AG09319 (cell line): ENCODE data around the gene NALCN.

ENCODE experiments used
- DNase-seq: peaks from one replicate; pipeline ENCODE4 v3.0.0-alpha.2; 2010; ENCODE audit warnings: low read depth; ENCODE audit errors: extremely low read depth
- TF ChIP-seq, protein P1 (sequence below): IDR thresholded peaks from 2 replicates; pipeline ENCODE4 v1.5.1; 2011; ENCODE audit warnings: low read depth, mild to moderate bottlenecking, inconsistent platforms, low read length, moderate library complexity

NALCN gene

DNA sequence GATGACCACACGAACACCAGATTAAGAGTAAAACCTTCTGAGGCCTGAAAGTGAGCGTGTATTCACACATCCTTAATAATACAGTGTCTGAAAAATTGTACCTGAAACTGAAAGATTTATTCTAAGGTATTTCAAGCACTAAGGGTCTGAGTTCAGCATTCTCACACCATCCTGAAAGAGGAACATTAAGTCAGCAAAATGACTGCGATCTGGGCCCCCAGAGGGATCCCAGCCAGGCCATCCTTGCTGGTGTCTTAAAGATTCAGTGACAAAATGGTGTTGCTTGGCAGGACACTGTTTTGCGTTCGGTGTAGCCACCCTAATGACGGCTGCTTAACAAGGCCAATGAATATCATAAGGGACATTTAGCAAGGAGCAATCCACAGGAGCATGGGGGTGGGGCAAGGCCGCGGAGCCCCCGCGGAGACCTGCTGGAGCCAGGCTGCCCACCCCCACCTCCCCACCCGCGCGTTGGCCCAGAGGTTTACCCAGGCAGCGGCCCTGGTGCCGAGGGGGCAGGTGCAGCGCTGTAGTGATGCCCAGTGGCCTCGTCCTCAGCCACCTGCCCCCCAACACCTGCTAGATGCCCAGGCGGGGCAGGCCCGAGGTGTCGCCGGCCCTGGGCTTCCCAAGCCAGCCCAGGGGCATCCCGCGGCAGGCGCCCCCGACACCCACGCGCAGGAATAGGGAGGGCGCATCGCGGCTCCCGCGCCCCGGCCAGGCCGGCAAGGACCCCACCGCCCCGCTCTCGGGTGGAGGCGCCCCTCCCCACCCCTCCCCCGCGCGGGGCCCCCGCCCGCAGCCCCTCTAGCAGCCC is 742 bp downstream of the NALCN start:
- TF ChIP-seq, protein P1, sequence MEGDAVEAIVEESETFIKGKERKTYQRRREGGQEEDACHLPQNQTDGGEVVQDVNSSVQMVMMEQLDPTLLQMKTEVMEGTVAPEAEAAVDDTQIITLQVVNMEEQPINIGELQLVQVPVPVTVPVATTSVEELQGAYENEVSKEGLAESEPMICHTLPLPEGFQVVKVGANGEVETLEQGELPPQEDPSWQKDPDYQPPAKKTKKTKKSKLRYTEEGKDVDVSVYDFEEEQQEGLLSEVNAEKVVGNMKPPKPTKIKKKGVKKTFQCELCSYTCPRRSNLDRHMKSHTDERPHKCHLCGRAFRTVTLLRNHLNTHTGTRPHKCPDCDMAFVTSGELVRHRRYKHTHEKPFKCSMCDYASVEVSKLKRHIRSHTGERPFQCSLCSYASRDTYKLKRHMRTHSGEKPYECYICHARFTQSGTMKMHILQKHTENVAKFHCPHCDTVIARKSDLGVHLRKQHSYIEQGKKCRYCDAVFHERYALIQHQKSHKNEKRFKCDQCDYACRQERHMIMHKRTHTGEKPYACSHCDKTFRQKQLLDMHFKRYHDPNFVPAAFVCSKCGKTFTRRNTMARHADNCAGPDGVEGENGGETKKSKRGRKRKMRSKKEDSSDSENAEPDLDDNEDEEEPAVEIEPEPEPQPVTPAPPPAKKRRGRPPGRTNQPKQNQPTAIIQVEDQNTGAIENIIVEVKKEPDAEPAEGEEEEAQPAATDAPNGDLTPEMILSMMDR = no peak
- no peak for DNase-seq

DNA sequence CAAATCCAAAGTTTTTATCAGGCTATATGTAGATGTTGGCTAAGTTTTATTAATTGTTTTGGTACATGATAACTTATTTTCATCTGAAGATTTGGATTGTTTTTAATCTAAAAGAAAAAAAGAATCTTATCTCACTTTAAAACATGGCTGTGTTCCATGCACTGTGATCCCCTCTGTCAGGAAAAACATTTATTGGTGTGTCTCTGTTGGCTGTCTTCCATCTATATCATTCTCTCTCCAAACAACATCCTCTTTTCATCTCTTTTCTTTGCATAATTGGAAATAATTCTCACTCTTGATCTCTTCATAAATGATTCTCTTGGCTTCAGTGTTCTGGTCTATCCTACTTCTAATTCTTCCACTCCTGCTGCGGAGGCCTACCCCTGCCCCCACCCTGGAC is 4.2 kb downstream of the NALCN start:
- TF ChIP-seq, protein P1 = no peak
- DNase-seq = no peak

DNA sequence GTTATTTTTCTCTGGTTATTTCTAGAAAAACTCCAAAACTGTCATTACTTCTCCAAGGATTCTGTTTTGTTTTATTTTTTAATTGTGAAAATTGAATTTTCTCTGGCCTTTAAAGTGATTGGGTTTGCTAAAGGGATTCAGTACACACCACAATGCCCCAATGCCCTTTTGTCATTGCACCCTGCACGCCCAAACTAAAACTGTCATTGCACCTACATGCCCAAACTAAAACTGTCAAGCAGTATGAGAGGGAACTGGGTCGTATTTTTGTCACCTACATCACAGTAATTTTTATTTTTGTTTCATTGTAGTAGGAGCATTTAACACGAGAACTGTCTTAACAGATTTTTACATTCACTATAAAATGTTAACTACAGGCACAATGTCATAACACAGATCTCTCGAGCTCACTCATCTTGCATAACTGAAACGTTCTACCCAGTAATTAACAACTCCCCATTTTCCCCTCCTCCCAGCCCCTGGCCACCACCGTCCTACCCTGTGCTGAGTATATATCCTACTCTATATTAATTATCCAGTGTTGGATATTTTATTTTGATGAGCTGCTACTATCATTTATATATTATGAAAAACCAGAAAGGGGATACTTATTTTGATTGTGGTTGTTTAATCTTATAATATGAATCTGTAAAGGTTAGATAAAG is 7.2 kb downstream of the NALCN start:
- no peak for DNase-seq
- TF ChIP-seq, protein P1 = no peak

DNA sequence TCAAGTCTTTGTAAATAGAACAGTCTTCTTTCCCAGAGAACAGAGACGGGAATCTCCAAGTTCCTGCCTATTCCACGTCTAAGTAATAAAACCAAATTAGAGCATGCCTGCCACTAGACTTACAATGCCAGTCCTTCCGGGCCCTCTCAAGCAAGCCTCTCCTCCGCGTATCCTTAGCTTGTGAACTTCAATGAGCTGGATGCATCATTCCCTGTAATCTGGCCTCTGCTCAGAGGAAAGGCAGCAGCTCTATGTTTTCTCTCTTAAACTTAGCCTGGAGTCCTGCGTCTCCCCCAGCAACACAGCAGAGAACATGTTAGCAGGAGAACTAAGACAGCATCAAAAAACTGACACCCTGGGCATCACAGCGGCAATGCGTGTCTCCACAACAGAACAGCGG is 8.2 kb downstream of the NALCN start:
- no peak for DNase-seq
- TF ChIP-seq, protein P1 = no peak

DNA sequence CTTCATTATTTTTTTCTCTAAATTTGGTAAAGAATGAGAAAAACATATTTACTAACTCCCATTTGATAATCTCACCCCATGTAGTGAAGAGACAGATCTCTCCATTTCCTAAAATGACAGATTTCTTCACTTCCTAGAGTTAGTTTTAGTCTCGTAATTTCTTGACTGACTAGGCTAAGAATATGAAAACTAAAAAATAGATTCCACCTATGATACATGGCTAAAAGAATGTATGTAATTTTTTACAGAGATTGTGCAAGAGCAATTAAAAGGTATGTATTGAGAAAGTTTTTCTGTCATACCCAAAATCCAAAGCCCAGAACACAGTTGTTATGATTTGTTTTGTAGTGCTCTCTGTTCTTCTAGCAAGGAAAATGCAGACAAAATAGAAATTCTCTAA is 9.5 kb downstream of the NALCN start:
- no peak for DNase-seq
- TF ChIP-seq, protein P1 = no peak

DNA sequence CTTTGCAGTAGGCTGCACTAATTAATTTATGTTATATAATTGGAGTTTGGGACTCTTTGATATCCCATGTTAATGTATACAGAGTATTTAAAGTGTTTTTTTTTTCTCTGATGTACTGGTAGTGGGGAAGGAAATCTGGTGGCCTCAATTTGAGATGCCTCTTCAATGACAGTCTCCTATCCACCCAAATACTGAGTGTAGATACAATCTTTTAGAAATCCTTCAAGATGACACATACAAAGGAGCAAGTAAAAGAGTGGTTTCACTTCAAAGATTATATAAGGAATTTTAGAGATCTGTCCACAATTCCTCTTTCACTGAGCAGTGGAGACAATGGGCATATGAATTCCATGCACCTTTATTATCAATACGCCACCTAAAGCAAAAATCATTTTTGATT is 15.1 kb downstream of the NALCN start:
- DNase-seq = no peak
- TF ChIP-seq, protein P1 = no peak

DNA sequence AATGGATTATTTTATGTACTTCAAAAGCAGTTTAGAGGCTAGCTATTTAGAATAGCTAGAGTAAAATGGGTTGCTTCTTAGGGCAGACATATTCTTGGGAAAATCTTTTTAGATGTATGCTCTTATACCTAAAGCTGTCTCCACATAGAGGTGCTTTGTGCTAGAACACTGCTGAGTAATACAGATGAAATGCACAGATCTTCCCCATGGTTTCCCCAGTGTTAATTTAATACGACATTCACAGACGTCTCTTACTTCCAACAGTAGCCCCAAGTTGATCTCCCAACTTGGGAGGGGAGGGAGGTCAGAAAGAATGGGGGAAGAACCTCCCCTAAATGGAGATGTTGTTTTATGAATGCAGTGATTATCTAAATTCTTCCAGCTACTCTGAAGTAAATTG is 16.9 kb downstream of the NALCN start:
- DNase-seq = no peak
- TF ChIP-seq, protein P1 = no peak
